Left hindlimb (tissue), 1 donor: Measurements from ENCODE around the gene CELF4.
A peak's percentile ranks its signal among the peaks of the same experiment; 100 is the strongest.

Experiments used
- DNase-seq: peaks from one replicate; pipeline ENCODE4 v3.0.0-alpha.2; 2018

The CELF4 gene

DNA sequence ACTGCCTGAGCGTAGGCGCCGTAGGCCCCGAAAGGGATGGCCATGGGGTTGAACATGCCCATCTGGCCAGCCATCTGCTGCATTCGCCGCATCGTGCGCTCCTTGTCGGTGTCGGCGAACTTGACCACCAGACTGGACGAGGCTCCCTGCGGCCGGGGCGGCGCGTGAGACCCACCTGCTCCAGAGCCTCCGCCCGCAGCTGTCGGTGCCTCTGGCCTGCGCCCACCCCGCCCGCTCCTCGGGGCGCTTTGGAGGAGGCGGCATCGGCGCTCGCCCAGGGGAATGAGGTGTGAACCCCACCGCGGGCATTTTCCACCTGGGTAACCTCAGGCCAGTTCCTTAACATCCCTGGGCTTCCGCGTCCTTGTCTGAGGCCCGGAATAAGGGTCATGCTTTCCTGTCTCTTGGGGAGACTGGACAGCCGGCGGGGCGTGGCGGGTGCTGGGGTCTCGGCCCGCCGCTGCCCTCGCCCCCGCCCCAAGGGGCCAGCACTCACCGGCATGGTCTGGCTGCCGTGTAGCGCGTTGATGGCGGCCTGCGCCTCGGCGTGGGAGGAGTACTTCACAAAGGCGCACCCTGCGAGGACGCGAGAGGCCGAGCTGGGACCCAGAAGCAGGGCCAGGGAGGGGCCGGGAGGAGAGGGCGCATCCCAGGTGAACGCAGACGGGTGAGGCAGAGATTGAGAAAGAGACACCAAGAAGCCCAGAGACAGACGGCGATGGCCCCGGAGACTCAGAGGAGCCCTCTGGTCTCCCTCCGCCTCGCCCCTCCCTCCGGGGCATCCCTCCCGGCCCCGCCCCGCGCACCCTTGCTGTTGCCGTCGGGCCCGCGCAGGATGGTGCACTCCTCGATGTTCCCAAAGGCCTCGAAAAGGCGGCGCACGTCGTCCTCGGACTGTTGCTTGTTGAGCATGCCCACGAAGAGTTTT, 291.0 kb downstream of the CELF4 start:
- DNase-seq: no peak

DNA sequence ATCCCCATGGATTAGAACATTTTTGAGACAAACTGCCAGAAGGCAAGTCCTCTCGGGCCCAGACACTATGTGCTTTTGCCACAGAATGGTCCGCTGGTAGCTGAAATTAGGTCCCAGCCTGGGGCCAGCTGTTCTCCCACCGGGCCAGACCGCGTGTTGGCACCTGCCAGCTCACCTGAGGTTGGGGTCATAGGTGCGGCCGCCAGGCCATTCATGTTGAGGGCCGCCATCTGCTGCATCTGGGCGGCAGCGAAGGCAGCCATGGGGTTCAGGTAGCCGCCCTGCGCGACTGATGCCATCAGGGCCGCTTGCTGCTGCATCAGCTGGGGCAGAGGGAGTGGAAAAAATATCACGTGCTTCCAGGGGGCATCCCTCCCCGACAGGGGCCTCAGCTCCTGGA, 292.8 kb downstream of the CELF4 start:
- no peak for DNase-seq

- no peak for DNase-seq
These were observed 293.4 kb downstream of the CELF4 start for GRCh38 chr18:37272226-37272625.

GRCh38 chr18:37270666-37271052, 294.9 kb downstream of the CELF4 start:
- no peak for DNase-seq

DNA sequence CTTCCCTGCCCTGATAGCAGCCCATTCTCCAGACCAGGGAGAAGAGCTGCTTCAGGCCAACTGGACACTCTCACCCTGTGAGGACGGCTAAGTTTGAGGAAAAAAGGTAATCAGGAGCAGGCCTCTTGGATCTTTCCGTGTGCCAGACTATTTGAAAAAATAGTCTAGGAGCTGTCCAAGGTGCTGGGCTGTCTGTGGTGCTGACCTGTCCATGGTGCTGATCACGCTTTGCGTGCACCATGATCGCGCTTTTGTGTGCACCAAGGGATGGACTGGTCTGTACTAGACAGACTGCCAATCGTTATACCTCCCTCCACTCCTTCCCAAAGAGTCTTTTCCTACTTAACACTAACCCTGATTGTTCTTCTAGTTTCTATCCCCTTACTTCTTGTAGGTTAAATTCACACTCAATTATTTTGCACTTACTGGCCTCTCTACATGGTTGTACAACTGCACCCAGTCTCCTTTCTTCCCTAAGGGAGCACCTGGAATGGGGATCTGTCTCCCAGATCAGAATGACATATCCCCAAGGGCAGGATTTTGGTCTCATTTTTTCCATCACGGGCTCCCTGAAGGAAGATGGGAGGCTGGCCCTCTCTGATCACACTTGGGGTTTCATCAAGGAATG, 295.4 kb downstream of the CELF4 start:
- DNase-seq: peak; percentile 60

- DNase-seq: no peak
These were observed 299.3 kb downstream of the CELF4 start for GRCh38 chr18:37266290-37266689.

GRCh38 chr18:37265382-37265781, 300.2 kb downstream of the CELF4 start:
- DNase-seq: no peak

DNA sequence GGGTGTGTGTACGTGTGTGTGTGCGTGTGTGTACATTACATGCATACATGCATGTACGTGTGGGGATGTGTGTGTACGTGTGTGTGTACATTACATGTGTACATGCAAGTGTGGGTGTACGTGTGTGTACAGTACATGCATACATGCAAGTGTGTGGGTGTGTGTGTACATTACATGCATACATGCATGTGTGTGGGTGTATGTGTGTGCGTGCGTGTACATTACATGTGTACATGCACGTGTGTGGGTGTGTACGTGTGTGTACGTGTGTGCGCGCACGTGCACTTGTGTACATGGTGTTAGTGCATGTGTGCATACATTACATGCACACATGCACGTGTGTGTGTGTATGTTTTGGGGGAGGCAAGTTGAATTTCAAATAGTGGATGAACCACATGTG, 300.6 kb downstream of the CELF4 start:
- no peak for DNase-seq

GRCh38 chr18:37261988-37262387, 303.6 kb downstream of the CELF4 start:
- no peak for DNase-seq

GRCh38 chr18:37261246-37261840, 304.3 kb downstream of the CELF4 start:
- DNase-seq: no peak

DNA sequence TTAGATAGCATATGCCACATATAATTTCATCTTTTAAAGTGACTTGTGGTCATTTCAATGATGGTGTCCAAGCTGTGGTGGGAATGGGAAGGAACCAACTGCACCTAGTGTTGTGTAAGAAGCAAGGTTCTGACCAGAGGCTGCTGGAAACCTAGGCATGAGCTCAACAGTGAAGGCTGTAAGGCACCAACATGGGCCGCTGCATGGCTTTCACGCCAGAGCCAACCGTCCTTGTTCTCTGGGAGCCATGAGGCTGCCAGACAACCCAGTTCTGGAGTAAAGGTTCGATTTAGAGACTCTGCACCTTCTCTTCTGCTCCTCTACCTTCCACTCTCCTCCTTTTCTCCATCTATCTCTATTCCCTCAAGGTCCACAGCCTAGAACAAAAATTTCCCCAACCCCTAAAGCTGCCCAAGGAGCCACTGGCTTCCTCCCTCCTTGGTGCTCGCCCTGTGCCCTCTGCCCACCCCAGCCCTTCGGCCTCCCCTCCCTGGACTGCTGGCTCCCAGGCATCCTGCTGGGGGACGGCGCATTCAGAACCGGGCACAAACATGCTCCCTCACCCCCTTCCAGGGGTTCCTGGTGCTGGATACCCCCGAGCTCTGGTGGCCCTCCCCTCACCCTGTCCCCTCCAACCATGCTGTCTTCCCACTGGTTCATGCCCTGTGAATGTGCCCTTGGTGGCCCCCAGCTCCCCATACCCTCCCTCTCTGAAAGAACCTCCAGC, 305.1 kb downstream of the CELF4 start:
- no peak for DNase-seq

GRCh38 chr18:37259711-37260110, 305.9 kb downstream of the CELF4 start:
- no peak for DNase-seq

- no peak for DNase-seq
These were observed 306.8 kb downstream of the CELF4 start for GRCh38 chr18:37258819-37259218.

GRCh38 chr18:37258131-37258530, 307.5 kb downstream of the CELF4 start:
- DNase-seq: peak; percentile 6

DNA sequence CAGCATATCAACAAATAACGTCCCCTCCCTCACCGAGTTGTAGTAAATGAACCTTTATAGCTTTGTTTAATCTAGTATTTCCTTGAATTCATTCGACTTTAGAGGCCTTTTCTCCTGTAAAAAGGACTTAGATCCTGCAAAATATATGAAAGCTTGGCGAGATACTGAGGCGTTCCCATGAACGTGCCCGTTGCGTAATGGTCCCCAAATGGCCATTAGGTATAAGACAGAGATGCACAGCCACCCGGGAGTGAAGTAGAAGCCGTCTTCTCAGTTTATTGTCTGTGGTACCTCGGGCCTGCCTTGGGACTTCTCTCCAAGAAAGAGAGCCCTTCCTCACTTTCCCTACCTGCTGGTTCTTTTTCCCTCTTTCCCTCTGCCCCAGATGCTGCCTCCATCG, 310.6 kb downstream of the CELF4 start:
- no peak for DNase-seq

DNA sequence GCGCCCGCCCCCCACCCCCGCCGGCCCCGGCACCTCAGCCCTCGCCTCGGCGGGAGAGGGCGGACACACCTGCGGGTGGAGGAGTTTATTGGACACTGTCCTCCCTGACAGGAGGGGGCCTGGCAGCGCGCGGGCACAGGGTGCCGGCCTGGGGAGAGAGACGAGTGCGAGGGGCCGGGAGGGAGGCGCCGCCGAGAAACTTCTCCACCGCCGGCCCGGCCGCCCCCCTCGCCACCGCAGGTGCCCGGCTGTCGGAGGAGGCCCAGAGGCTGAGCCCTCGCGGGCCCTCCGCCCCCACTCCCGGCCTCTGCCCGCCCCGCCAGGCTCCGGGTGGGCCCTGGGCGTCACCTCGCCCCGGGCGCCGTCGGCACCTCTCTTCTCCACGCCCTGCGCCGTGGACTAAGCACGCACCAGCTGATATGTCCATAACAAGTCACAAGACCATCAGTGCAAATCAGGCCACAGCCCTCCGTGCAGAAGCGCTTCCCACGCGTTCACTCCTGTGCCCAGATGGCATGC, 311.3 kb downstream of the CELF4 start:
- peak; percentile 16 for DNase-seq

DNA sequence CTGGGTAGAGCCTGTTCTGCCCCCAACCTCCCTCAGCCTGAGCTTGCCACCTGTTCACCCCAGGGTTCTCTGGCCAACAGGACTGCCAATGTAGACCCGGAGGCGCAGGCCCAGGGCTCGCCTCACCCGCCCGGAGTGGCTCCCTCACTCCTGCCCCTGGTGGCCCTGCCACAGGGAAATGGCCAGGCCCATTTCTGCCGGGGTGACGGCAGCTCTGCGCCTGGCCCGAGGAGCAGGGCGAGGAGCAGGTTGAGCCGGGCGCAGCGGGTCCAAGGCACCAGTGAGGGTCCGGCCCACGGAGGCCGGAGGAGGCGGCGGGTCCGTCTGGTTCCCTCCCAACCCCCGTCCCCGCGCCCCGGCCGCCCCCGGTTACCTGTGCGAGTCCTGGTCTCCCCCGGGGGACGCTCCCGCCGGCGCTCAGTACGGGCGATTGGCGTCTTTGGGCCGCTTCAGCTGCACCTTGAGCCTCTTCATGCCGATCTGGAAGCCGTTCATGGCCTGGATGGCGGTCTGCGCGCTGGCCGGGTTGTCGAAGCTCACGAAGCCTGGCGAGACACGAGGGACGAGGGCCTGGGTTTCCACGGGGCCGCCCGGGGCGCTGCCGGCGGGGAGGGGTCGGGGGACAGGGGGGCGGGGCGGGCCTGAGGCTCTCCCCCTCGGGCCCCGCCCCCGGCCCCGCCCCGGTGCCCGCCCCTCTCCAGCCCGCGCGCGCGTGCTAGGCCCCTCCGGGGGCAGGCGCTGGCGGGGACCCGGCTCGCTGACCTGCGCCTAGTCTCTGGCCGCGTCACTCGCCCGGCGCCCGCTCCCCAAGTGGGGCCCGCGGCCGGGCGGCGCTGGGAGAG, 312.0 kb downstream of the CELF4 start:
- peak; percentile 46 for DNase-seq

DNA sequence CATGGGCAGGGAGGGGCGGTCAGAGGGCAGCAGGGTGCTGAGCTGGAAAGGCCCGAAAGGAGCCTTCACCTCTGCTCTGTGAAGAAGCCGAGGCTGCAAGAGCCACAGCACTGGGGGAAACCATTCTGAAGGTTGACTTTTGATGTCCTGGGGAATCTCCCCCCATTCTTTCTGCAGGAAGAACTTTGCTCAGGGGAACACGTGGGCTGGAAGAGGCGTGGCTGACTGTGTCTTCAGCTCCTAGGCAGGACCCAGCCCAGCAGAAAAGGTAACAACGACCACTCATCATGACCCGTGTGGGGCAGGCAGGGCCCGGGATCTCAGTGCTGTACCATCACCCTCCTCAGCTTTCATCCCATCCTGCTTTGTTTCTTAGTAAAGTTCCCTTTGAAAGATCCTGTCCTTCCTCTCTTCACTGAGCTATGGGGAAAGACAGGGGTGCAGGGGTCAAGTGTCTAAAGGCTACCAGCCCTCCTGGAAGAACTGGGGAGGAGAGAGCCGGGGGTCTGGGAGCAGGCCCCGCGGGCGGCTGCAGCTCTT, 312.7 kb downstream of the CELF4 start:
- no peak for DNase-seq

- DNase-seq: no peak
These were observed 313.3 kb downstream of the CELF4 start for GRCh38 chr18:37252342-37252741.

DNA sequence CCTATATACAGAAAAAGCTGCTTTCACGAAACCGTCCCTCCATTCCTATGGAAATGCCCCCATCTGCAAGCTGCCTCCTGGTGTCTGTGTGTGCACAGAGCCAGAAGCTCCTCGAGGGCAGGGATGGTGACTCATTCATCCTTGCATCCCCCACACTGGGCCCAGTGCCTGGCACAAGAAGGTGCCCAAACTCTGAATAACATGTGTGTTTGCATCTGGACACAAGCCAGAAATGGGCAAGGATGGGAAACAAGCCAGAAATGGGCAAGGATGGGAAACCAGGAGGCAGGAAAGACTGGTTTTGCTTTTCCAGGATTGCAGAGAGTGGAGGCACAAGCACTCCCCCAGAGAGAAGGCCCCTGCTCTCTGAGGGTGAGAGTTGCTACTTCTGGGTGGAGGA, 313.9 kb downstream of the CELF4 start:
- no peak for DNase-seq

DNA sequence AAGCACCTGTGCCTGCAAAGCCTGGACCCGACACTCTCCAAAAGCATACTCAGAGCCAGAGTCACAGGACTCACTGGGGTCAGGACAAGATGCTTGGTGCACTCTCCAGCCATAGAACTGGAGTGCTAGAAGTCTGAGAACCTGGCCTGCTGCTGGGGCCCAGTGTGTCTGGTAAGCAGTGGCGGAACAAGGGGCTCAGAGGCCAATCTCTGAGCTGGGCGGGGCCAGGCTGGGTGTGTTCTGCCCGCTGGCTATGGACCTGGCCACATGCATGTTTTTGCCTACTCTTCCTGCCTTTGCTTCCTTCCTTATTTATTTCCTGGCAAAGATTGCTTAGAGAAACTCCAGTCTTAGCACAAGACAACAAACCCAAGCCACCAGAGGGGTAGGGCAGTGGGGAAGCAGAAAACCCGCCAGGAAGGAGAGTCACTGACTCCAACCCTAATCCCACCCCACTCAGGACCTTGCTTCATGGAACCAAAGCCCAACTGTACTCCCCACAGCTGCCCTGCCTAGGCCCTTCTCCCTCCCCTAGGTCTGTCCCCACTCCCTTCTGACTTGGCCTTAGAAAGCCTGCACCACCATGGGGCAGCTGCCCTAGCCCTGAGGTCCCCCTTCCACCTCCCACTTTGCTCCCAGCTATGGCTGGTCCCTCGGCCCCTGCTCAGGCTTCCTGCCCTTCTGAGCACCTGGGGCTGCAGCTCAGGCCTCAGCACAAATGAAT, 315.5 kb downstream of the CELF4 start:
- DNase-seq: no peak
